Measurements from ENCODE around the gene LIN7A.

DNA sequence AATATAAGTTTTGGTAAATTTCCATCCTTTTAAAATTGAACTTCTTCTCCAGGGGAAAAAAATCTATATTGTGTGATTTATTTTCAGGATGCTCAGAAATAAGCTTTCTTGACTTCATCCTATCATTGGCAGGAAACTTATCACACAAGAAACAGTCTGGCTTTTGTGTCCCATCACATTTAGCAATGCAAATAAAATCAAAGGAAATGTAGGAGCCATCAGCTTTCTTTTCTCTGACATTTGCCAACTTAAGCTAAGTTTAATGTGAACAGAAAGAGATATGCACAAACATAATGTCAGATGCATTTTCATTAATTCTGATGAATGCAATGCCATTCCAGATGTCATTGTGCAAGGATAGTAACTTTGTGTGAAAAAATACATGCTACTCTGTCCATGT, 56.6 kb downstream of the LIN7A start:
- TF ChIP-seq, protein P1, sequence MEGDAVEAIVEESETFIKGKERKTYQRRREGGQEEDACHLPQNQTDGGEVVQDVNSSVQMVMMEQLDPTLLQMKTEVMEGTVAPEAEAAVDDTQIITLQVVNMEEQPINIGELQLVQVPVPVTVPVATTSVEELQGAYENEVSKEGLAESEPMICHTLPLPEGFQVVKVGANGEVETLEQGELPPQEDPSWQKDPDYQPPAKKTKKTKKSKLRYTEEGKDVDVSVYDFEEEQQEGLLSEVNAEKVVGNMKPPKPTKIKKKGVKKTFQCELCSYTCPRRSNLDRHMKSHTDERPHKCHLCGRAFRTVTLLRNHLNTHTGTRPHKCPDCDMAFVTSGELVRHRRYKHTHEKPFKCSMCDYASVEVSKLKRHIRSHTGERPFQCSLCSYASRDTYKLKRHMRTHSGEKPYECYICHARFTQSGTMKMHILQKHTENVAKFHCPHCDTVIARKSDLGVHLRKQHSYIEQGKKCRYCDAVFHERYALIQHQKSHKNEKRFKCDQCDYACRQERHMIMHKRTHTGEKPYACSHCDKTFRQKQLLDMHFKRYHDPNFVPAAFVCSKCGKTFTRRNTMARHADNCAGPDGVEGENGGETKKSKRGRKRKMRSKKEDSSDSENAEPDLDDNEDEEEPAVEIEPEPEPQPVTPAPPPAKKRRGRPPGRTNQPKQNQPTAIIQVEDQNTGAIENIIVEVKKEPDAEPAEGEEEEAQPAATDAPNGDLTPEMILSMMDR (IDR thresholded peaks at IDR 0.05) = no peak
- TF ChIP-seq POLR2A (IDR thresholded peaks at IDR 0.05) = no peak

Measured in gastroesophageal sphincter (tissue), 3 donors.